Right lobe of liver (tissue), 6 donors: Measurements from ENCODE around the gene LRRC56. TPM values are rescaled to one million over a fixed set of nuclear protein-coding genes. Genes with fewer than 3 reads are reported as not detected.

Experiments
- ATAC-seq, 4 donors: fragments of 200-7000 bp; cut with Tn5 transposase; one replicate each; pipeline ENCODE4 v1.9.1; 2020; ENCODE audit warnings: mild to moderate bottlenecking in 4 of 4, moderate library complexity in 4 of 4
- DNase-seq, 3 donors: peaks; one replicate each; pipeline ENCODE4 v3.0.0-alpha.2; 2020
- H3K27ac ChIP-seq, 3 donors: fragments of 200-600 bp; one replicate each; pipeline ENCODE4 v1.8.0; 2022
- H3K27me3 ChIP-seq, 2 donors: fragments of 200-600 bp; one replicate each; pipeline ENCODE4 v1.8.0; 2022
- H3K36me3 ChIP-seq, 4 donors: fragments of 200-600 bp; sonication (generic) in 1 of 4; one replicate each; pipeline versions ENCODE4 v1.5.1 to v1.8.0; 2017 to 2022; ENCODE audit warnings: control low read depth in 1 of 4
- H3K4me1 ChIP-seq, 4 donors: fragments of 200-600 bp; sonication (generic) in 1 of 4; one replicate each; pipeline versions ENCODE4 v1.5.1 to v1.8.0; 2017 to 2022; ENCODE audit warnings: control low read depth in 1 of 4
- H3K4me3 ChIP-seq, 3 donors: fragments of 200-600 bp; one replicate each; pipeline ENCODE4 v1.8.0; 2022
- H3K9me3 ChIP-seq, 4 donors: fragments of 200-600 bp; sonication (generic) in 1 of 4; one replicate each; pipeline versions ENCODE4 v1.5.1 to v1.8.0; 2017 to 2022; ENCODE audit warnings: control low read depth in 1 of 4
- POLR2A ChIP-seq: fragments of 450-650 bp; IDR thresholded peaks from one replicate; pipeline ENCODE4 v1.6.1; 2017; ENCODE audit warnings: antibody characterized with exemption, mild to moderate bottlenecking
- WGBS: methylation state at CpG from one replicate; pipeline ENCODE4 v1.1.6; 2018; ENCODE audit warnings: low coverage, low lambda C conversion rate; ENCODE audit not compliant: insufficient coverage; ENCODE audit errors: missing lambda C conversion rate; 5-methylcytosine and 5-hydroxymethylcytosine counted together
- intact Hi-C, 2 donors: fragments of 100-400 bp; cut with DNase I; formaldehyde crosslinking; loops; one replicate each; pipeline versions ENCODE4 v1.11.2 to v1.14.1; 2022
- total RNA-seq, 6 experiments: library from RNA; depleted of rRNA in 2 of 6; stranded (reverse); fragments of >200 nt in 2 of 6; fragmentation: NEBNext Ultra II Directional in 3 of 6; extraction: Animal tissue kit (Norgen Biotek cat#: 25700) in 3 of 6; gene quantifications; one replicate each; pipeline versions ENCODE4 v1.1.0 to v1.2.4, GENCODE V29; 2016 to 2023
- TF ChIP-seq, protein P1 (sequence below), 4 donors: fragments of 200-600 bp in 3 of 4; fragments of 450-650 bp in 1 of 4; IDR thresholded peaks; one replicate each; pipeline versions ENCODE4 v1.5.1 to v1.8.0; 2016 to 2022; ENCODE audit warnings: antibody characterized with exemption in 4 of 4, mild to moderate bottlenecking in 2 of 4
- donor health status: DM: no; HTN: yes; CAD: no.
- donor health status: DM: no; HTN: no; CAD: no.
- donor health status: DM: no; HTN: no; CAD: no.
- donor health status: DM: no; HTN: yes; CAD: no.
- donor health status: DM: no; HTN: yes; CAD: no.

Gene LRRC56
- total RNA-seq, 6 experiments from 2014 or later, result 0.12 to 1.1 (median 0.71) TPM; not detected in 1

- Histone ChIP-seq H3K27ac (no peak overlapping the region), H3K36me3 (peaks cover 0 to 2% (median 0%) of the 10 kb centered on the region in 4 donors), H3K27me3 (no peaks in the 10 kb centered on the region), H3K4me1 (no peaks in the 10 kb centered on the region), H3K9me3 (no peaks in the 10 kb centered on the region), H3K4me3 (no peak overlapping the region)
- TF ChIP-seq, protein P1, sequence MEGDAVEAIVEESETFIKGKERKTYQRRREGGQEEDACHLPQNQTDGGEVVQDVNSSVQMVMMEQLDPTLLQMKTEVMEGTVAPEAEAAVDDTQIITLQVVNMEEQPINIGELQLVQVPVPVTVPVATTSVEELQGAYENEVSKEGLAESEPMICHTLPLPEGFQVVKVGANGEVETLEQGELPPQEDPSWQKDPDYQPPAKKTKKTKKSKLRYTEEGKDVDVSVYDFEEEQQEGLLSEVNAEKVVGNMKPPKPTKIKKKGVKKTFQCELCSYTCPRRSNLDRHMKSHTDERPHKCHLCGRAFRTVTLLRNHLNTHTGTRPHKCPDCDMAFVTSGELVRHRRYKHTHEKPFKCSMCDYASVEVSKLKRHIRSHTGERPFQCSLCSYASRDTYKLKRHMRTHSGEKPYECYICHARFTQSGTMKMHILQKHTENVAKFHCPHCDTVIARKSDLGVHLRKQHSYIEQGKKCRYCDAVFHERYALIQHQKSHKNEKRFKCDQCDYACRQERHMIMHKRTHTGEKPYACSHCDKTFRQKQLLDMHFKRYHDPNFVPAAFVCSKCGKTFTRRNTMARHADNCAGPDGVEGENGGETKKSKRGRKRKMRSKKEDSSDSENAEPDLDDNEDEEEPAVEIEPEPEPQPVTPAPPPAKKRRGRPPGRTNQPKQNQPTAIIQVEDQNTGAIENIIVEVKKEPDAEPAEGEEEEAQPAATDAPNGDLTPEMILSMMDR (IDR thresholded peaks at IDR 0.05), result no peak
- no peak for TF ChIP-seq POLR2A
- DNase-seq (no peak), ATAC-seq (no peak)
- intact Hi-C loops, result no loop called here
- 87% methylated on average over 10 of the region's 19 CpGs for WGBS
These were observed 48.3 kb upstream of the LRRC56 start for GRCh38 chr11:488992-489391.

DNA sequence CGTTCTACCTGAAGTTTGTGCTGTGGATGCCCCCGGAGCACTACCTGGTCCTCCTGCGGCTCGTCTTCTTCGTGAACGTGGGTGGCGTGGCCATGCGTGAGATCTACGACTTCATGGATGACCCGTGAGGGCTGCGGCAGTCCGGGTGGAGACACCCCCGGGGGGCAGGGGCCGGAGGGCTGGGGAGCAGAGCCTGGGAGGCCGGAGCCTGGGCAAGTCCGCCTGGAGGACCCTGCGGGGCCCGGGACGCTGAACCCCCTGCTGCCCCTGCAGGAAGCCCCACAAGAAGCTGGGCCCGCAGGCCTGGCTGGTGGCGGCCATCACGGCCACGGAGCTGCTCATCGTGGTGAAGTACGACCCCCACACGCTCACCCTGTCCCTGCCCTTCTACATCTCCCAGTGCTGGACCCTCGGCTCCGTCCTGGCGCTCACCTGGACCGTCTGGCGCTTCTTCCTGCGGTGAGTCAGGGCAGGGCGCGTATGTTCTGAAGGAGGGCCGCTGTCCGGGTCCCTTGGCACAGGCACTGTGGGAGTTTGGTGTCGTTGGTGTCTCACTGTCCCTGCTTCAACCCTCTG, 47.6 kb upstream of the LRRC56 start:
- intact Hi-C loops, result no loop called here
- Histone ChIP-seq H3K4me1 (no peaks in the 10 kb centered on the region), H3K4me3 (no peak overlapping the region), H3K27me3 (no peaks in the 10 kb centered on the region), H3K27ac (no peak overlapping the region), H3K9me3 (no peaks in the 10 kb centered on the region), H3K36me3 (peaks cover 0 to 7% (median 4%) of the 10 kb centered on the region in 4 donors)
- no peak for TF ChIP-seq POLR2A
- TF ChIP-seq, protein P1 (IDR thresholded peaks at IDR 0.05), result no peak
- ATAC-seq, result no peak
- 94% methylated on average over 7 of the region's 37 CpGs for WGBS
- no peak for DNase-seq

- ATAC-seq (no peak), DNase-seq (no peak)
- Histone ChIP-seq H3K4me1 (no peaks in the 10 kb centered on the region), H3K27me3 (no peaks in the 10 kb centered on the region), H3K36me3 (peaks cover 0 to 9% (median 5%) of the 10 kb centered on the region in 4 donors), H3K27ac (no peak overlapping the region), H3K4me3 (no peak overlapping the region), H3K9me3 (no peaks in the 10 kb centered on the region)
- intact Hi-C loops, result no loop called here
- WGBS, result no CpG with 5 or more reads among the region's 38 CpGs
- TF ChIP-seq, protein P1 (IDR thresholded peaks at IDR 0.05), result no peak
- no peak for TF ChIP-seq POLR2A
These were observed 47.0 kb upstream of the LRRC56 start for GRCh38 chr11:490186-490929.

GRCh38 chr11:490930-491260, 46.4 kb upstream of the LRRC56 start:
- ATAC-seq, result no peak
- no peak for DNase-seq
- Histone ChIP-seq H3K4me1 (no peaks in the 10 kb centered on the region), H3K4me3 (no peak overlapping the region), H3K27ac (no peak overlapping the region), H3K27me3 (no peaks in the 10 kb centered on the region), H3K9me3 (no peaks in the 10 kb centered on the region), H3K36me3 (peaks cover 0 to 15% (median 8%) of the 10 kb centered on the region in 4 donors)
- TF ChIP-seq, protein P1 (IDR thresholded peaks at IDR 0.05), result no peak
- no peak for TF ChIP-seq POLR2A
- WGBS, result no CpG with 5 or more reads among the region's 15 CpGs
- intact Hi-C loops, result no loop called here
